Measurements from ENCODE around the gene NAT14.
A peak's percentile ranks its signal among the peaks of the same experiment; 100 is the strongest.

Gene NAT14

GRCh38 chr19:55471266-55471665 lies 13.7 kb upstream of the NAT14 start:
- no peak for FAIRE-seq
- no peak for DNase-seq (ENCODE audit: low spot score)

- FAIRE-seq, result no peak
- DNase-seq (ENCODE audit: low spot score), result peak; percentile 71
Observed at GRCh38 chr19:55472463-55472862, 12.5 kb upstream of the NAT14 start.

- no peak for FAIRE-seq
- no peak for DNase-seq (ENCODE audit: low spot score)
Observed at GRCh38 chr19:55473225-55474012, 11.6 kb upstream of the NAT14 start.

- DNase-seq (ENCODE audit: low spot score) (no peak), FAIRE-seq (no peak)
Observed at GRCh38 chr19:55474269-55475265, 10.4 kb upstream of the NAT14 start.

GRCh38 chr19:55476100-55476775 lies 8.8 kb upstream of the NAT14 start, which contains the start of gene ZNF628:
Gene ZNF628 (plus strand): TSS chr19:55476617. CDS start chr19:55479911, 3,294 bp downstream.
- FAIRE-seq (peak; percentile 75), DNase-seq (ENCODE audit: low spot score) (peak; percentile 98)

- FAIRE-seq (no peak), DNase-seq (ENCODE audit: low spot score) (no peak)
Observed at GRCh38 chr19:55477905-55478304, 7.1 kb upstream of the NAT14 start.

- no peak for FAIRE-seq
- no peak for DNase-seq (ENCODE audit: low spot score)
Observed at GRCh38 chr19:55478364-55478763, 6.6 kb upstream of the NAT14 start.

- DNase-seq (ENCODE audit: low spot score) (no peak), FAIRE-seq (no peak)
Observed at GRCh38 chr19:55479045-55479444, 5.9 kb upstream of the NAT14 start.

- FAIRE-seq, result no peak
- DNase-seq (ENCODE audit: low spot score), result no peak
Observed at GRCh38 chr19:55479451-55480230, 5.3 kb upstream of the NAT14 start.

- FAIRE-seq (no peak), DNase-seq (ENCODE audit: low spot score) (no peak)
Observed at GRCh38 chr19:55481148-55481793, 3.7 kb upstream of the NAT14 start.

GRCh38 chr19:55481794-55482155 lies 3.2 kb upstream of the NAT14 start:
- DNase-seq (ENCODE audit: low spot score), result no peak
- FAIRE-seq, result no peak

- FAIRE-seq (no peak), DNase-seq (ENCODE audit: low spot score) (no peak)
Observed at GRCh38 chr19:55482156-55482961, 2.6 kb upstream of the NAT14 start.

GRCh38 chr19:55482967-55483705 lies 1.9 kb upstream of the NAT14 start:
- no peak for FAIRE-seq
- no peak for DNase-seq (ENCODE audit: low spot score)

- no peak for FAIRE-seq
- DNase-seq (ENCODE audit: low spot score), result no peak
Observed at GRCh38 chr19:55483706-55484592, 1.0 kb upstream of the NAT14 start.

- DNase-seq (ENCODE audit: low spot score), result no peak
- FAIRE-seq, result no peak
Observed at GRCh38 chr19:55485439-55486011, 537 bp downstream of the NAT14 start.

GRCh38 chr19:55486043-55486970 lies 1.3 kb downstream of the NAT14 start:
- DNase-seq (ENCODE audit: low spot score) (no peak), FAIRE-seq (no peak)
